H54 (cell line): ENCODE results near the gene ATCAY.

Source experiments
- DNase-seq: peaks from one replicate; pipeline ENCODE4 v3.0.0; 2011; ENCODE audit warnings: low spot score, mixed read lengths; ENCODE audit not compliant: insufficient read length
- FAIRE-seq: peaks from 3 replicates; lab custom pipeline; 2011; peaks lifted over from hg19 to GRCh38; lab: Jason Lieb, UNC
- POLR2A ChIP-seq: IDR thresholded peaks from 2 replicates; pipeline ENCODE4 v1.6.1; 2011; ENCODE audit warnings: low read depth, mild to moderate bottlenecking, low read length

Gene ATCAY

DNA sequence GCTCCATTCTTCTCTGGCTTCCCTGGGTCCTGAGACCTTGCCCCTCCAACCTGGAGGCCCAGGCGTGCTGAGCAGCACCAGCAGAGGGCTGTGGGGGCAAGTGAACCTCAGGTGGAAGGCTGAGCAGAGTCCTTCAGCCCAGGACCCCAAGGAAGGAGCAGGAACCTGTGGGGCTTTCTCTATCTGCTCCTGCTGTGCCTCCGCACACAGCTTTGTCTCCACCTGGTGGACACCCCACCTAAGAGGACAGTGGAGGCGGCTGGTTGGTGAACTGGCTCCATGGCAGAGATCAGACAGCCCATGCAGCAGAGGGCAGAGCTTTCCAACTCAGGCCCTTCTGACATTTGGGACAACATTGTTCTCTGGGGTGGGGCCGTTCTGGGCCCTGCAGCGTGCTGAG lies 31.4 kb upstream of the ATCAY start:
- TF ChIP-seq POLR2A = no peak
- DNase-seq (peak; percentile 69), FAIRE-seq (no peak)

DNA sequence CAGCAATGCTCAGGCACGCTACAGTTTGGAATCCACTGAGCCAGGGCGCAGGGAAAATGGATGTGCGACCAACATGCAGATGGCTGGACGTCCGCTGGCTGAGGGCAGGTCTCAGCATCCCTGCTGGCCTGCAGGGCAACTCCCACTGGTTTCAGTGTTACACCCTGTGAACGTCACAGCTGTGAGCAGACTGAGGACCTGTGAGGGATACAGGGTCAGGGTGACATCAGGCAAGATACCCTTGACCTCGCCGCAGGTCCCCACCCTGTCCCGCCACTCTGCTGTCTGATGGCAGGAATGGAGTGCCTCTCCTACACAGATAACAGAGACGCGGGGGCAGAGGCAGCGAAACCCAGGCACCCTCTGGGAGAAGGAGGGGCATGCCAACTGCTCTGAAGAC lies 30.7 kb upstream of the ATCAY start:
- FAIRE-seq = no peak
- DNase-seq = no peak
- TF ChIP-seq POLR2A = no peak

DNA sequence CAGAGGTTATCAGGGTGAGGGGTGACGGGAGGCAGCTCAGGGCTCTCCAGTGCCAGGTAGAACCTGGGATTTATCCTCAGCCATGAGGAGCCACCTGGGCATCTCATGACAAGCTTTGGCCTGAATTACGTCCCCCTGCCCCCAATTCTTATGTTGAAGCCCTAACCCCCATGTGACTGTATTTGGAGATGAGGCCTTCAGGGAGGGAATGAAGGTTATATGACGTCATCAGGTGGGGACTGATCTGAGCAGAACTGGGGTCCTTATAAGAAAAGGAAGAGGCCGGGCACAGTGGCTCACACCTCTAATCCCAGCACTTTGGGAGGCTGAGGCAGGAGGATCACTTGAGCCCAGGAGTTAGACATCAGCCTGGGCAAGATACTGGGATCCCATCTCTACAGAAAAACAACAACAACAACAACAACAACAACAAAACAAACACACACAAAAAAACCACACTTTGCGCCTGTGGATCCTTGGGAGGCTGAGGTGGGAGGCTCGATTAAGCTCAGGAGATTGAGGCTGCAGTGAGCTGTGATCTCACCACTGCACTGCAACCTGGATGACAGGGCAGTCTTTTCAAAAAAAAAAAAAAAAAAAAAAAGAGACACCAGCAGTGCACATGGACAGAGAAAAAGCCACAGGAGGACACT lies 30.0 kb upstream of the ATCAY start:
- no peak for DNase-seq
- TF ChIP-seq POLR2A = no peak
- FAIRE-seq = no peak

DNA sequence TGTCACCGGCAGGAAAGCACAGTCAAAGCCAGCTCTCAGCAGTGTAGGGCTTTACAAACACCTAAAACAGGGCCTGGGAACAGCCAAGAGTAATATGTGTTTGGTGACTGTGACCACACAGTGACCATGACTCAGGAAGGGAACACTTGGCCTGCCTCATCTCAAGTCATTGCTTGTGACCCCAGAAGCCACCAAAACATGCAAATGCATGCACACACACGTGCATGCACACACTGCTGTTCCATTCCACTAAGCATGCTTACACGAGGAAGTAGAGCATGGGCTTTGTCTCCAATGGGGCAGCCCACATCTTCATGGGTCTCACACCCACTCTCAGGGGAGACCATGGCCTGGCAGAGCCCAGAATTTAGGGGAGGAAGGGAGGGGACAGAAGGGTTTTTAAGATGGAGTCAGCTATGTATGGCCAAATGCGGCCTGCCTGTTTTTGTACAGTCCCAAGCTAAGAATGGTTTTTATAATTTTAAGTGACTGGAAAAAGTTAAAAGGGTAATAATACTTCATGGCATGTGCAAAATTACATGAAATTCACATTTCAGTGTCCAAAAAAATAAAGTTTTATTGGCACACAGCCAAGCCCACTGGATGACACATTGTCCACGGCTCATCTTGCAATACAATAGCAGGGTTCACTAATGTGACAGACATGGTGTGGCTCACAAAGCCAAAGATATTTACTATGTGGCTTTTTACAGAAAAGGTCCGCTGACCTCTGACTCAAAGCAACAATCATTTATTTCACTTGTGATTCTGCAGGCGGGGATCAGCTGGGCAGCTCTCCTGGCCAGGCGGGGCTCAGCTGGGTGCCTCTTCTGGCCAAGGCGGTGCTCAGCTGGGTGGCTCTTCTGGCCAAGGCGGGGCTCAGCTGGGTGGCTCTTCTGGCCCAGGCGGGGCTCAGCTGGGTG lies 29.0 kb upstream of the ATCAY start:
- no peak for FAIRE-seq
- no peak for DNase-seq
- TF ChIP-seq POLR2A = no peak

DNA sequence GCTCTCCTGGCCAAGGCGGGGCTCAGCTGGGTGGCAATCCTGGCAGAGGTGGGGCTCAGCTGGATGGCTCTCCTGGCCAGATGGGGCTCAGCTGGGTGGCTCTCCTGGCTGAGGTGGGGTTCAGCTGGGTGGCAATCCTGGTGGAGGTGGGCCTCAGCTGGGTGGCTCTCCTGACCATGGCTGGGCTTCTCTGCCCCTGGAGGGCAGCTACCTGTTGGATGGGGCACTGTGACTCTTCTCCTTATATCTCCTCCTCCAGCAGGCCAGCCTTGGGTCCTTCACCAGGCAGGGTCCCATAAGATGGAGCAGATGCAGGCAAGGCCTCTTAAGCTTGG lies 28.3 kb upstream of the ATCAY start:
- no peak for FAIRE-seq
- DNase-seq = no peak
- no peak for TF ChIP-seq POLR2A

DNA sequence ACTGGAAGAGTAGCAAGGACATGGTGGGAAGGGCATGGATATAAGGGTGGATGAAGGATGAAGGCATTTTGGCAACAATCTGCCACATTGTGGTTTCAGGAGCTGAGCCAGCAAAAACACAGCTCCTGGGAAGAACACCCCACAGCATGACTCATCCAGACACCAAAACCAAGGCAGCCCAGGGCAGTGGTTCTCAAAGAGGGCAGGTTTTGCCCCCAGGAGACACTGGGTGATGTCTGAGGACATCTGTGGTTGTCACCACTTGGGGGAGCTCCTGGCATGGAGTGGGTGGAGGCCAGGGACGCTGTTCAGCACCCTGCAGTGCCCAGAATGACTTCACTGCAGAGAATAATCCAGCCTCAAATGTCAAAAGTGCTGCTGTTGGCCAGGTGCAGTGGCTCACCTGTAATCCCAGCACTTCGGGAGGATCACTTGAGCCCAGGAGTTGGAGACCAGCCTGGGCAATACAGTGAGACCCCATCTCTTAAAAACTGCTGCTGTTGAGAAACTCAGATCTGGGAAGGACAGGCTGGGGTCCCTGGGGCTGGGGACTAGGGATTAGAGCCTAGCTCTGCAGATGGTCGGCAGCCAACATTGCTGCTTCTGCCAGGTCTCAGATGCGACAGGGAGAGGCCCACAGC lies 27.8 kb upstream of the ATCAY start:
- no peak for TF ChIP-seq POLR2A
- DNase-seq = peak; percentile 95
- peak; percentile 81 for FAIRE-seq

DNA sequence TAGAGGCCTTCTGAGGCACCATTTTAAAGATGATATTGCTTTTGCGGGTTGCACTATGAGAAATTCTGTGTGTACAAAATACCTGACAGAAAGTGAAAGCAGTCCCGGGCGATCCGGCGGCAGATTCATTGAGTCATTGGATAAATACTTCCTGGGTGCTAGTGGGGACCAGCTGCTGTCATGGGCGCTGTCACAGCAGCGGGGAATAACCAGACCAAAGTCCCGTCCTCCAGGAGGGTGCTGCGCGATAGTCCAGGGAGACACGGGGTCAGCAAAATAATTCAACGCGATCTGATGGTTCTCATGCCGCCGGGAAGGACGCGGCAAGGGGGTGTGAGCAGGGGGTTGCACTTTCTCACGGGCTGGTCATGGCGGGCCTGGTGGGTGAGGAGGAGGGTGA lies 25.2 kb upstream of the ATCAY start:
- TF ChIP-seq POLR2A = no peak
- DNase-seq (peak; percentile 69), FAIRE-seq (no peak)

DNA sequence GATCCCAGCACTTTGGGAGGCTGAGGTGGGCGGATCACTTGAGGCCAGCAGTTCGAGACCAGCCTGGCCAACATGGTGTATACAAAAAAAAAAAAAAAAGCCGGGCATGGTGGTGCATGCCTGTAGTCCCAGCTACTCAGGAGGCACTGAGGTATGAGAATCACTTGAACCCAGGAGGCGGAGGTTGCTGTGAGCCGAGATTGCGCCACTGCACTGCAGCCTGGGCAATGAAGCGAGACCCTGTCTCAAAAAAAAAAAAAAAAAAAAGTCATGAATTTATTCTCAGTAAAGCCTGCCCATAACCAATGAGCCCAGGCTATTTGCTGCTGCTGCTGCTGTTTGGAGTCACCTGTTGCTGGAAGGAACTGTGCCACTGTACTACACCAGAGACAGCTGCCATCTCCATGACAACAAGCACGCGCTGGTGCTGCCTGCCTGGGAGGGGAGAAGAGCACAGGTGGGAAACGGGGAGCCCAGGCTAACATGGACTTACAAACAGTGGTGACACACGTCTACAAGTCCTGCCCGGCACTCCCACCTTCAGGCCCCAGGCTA lies 23.0 kb upstream of the ATCAY start:
- DNase-seq (no peak), FAIRE-seq (no peak)
- TF ChIP-seq POLR2A = no peak

DNA sequence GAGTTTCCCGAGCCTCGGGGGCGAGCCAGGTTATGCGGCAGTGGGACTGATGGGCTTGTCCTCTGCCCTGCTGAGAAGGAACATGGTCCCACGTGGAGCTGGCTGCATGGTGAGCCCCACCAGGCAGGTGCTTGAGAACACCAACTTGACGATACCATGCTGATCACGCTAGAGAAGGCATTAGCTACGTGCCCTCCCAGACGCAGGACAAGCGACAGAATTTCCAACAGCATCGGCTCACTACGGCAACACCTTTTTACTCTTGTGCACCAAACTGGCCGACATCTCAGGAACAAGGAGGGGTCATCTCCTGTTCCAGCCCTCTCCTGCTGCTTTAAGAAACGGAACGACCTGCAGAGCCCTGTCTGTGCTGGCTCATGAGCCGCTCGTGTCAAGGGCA lies 20.0 kb upstream of the ATCAY start:
- no peak for DNase-seq
- no peak for TF ChIP-seq POLR2A

DNA sequence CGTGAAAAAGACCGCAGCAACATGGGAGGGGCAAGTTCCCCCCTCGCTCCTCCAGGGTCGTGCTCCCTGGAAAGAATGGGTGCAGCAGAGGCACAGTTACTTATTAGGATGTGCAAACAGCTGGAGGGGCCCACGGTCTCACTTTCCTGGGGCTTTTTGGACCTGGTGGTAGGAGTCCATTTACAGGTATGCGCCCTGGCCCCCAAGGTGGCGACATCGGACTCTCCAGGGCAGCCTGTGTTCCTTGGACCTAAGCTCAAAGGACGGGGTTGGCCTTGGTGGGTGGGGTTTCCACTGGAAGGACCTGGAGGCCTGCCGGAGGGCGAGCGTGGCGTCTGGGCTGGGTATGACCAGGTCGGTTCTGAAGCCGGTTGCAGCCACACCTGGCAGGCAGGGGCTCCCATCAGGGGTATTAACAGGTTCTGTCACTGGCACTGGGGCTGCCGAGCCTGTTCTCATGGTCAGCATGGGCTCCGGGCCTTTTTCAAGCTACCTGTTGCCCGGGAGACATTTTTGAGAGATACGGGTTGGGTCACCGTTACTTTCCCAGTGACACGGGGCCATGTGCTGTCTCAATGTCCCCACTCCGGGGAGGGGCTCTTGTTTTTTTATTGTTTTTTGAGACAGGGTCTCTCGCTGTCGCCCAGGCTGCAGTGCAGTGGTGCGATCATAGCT lies 17.5 kb upstream of the ATCAY start:
- no peak for FAIRE-seq
- no peak for DNase-seq
- no peak for TF ChIP-seq POLR2A

More for the DNA sequence above, 20.0 kb upstream of the ATCAY start:
- FAIRE-seq = no peak

DNA sequence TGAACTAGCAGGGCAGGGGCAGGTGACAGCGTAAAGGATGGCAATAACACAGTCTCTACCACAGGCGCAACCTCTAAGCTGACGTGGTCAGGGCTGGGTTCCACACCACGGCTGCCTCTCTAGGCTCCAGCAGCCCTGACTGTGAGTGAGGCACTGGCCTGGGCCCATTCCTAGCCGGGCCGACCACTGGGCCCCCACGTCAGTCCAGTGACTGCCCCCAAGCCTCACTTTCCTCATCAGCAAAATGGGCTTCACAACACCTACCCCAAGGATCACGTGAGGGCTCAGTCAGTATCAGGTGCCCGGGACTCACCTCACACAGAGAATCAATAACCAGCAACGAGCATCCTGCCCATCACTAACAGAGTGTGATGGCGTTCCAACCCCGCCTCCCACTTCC lies 16.8 kb upstream of the ATCAY start:
- TF ChIP-seq POLR2A = no peak
- FAIRE-seq = no peak
- no peak for DNase-seq

DNA sequence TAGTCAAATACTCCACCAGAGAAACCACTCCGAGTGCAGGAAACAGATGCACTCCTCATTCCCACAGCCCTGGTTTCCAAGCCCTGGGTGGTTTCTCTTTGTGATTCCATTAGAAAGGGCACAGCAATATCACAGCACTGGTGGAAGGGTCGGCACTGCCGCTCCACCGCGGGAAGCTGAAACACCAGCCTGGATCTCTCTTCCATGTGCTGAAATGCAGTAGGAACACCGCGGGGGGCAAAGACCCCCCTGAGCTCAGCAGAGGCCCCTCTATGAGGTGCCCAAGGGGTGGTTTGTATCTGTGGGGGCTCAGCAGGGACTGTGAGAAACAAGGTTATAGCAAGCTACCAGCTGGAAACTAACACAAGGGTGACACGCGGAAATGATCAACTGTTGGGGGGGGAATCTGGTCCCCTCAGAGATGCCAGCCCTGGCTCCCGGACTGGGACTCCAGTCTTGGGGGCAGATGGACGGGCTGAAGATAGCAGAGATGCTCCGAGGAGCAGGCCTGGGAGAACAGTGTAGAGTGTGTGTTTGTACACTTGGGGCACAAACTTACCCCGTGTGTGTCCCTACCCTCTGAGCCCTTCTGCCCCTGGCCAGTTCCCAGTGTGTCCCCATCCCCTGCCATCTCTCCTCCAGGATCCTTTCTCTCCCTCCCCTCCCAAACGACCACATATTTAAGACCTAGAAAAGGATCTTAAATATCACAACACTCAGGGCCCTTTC lies 13.4 kb upstream of the ATCAY start:
- DNase-seq = no peak
- no peak for FAIRE-seq
- TF ChIP-seq POLR2A = no peak

DNA sequence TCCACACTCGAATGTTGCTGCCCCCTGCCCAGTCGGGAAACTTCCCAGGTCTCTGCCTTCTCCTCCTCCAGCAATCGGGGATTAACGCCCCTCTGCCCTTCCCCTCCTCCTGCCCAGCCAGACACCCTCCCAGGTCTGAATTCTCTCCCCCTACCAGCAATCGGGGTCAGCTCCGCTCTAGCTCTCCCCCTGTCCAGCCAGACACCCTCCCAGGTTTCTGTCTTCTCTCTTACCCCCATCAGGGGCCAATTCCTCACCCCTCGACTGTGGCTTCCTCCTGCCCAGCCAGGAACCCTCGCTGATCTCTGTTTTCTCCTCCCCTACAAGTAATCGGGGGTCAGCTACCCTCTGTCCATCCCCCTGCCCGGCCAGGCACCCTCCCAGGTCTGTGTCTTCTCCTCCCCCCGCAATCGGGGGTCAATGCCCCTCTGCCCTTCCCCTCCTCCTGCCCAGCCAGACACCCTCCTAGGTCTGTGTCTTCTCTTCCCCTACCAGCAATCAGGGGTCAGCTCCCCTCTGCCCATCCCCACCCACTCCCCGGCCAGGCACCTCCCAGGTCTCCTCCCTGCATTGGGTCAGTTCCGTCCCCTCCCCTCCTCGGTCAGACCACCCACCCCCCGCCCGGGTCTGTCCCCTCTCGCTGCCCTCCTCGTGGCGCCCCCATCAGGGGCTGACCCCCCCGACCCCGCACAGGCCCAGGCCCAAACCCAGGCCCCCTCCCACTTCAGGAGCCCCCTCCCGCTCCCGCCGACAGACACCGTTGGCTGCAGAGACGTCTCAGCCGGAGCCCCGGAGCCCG lies 12.3 kb upstream of the ATCAY start:
- FAIRE-seq (no peak), DNase-seq (no peak)

More for the DNA sequence above, 12.3 kb upstream of the ATCAY start:
- TF ChIP-seq POLR2A = no peak
